Measurements from ENCODE around the gene SELENOW.
"Not testable (repeated sequence)": the region's sequence is repeated elsewhere in the genome, so short reads cannot be mapped to it uniquely, and the experiment has no call there.

SELENOW gene

DNA sequence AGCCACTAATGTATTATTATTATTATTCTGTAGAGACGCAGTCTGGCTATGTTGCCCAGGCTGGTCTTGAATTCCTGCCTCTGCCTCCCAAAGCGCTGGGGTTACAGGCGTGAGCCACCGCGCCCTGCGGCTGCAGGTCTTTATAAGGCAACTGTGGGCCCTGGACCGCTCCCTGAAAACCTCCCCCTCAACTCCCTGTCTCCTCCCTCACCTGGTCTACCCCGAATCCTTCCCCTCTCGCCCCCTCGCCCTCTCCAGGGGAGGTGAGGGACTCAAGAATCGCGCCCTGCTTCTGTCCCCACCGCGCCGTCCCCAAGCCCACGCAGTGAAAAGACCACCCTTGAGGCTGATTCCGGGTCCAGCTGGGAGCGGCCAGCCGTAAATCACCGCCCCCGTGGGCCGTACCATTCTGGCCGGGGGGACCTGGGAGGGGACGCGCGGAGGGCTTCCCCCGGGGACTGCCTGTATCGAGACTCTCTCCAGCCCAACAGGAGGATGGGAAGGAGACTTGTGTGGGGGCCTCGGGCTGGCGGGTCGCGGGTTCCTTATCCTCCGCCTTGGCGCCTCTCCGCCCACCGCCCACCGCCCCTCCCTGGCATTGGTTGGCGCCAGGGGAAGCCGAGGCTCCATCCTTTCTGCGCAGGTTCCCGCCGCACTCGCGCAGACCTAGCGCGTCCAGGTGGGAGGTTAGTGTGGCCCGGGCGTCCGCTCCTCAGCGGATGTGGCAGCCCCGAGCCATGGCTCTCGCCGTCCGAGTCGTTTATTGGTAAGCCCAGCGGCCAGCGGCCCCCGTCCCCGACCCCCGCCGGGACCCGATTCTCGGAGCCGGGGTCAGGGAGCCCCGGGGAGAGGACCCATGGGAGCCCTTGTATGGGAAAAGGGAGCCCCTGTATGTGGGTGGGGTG, at the start of gene SELENOW:
Gene SELENOW, plus strand, starts transcription at position 655 of the 905 bp plus-strand sequence. Its CDS starts 83 bp downstream, at position 738.
- DNase-seq: peak; percentile 25

- no peak for DNase-seq
These were observed 49.1 kb upstream of the SELENOW start for GRCh38 chr19:47729468-47729798.

DNA sequence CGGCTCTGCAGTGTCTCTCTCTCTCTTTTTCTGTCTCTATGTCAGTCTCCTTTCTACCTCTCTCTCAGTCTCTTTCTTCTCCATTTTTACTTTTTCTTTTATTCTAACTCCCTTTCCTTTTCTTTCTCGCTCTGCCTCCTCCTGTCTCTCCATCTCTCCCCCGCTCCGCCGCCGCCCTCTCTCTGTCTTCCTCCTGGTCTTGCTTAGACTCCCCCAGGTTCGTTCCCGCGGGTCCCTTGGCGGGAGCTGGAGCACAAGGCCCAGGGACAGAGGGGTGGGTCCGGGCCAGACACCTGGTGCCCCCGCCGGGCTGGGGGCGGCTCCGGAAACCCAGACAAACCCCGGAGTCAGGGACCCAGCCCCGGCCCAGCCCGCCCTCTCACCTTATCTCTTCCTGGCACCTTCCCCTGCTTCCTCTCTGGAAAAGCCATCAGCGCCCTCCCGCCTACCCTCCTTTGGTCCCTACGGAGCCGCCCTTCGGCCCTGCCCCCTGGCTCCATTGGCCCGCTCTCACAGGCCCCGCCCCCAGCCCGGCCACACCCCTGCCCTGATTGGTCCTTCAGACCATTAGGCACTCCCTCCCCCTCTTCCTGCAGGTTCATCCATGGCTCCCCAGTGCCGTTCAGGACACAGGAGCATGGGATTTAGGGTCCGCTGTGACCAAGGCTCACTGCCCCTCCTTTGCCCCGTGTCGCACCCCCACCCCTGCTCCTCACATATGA, 48.5 kb upstream of the SELENOW start:
- no peak for DNase-seq

DNA sequence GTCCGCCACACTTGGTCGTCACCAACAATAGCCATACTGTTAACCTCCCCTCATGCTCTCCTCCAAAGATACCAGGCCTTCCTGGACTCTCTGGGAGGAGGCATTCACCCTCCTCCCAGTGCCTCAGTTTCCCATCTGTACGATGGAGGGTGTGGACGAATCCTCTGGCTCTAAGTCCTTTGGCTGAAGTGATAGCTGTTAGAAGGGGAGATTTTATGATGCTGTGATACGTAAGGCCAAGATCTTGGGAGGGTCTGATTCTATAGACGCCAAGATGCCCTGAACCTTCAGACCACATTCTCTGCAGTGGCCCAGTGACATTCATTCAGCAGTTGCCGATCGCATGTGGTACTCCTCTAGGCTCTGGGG, 48.0 kb upstream of the SELENOW start:
- no peak for DNase-seq

DNA sequence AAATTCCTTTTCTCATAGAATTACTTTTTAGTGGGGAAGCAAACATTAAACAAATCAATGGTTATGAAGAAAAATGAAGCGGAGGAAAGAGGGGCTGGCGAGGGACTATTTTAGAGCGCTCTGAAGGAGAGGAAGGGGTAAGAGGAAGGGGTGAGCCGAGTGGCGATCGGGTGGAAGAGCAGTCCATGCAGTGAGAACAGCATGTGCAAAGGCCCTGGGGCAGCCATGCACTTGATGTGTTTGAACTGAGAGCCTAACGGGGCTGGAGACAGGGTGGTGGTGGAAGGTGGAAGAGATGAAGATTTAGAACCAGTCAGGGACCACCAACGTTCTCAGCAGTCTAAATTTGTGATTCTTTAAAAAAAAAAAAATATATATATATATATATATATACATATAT, 47.6 kb upstream of the SELENOW start:
- DNase-seq: no peak

DNA sequence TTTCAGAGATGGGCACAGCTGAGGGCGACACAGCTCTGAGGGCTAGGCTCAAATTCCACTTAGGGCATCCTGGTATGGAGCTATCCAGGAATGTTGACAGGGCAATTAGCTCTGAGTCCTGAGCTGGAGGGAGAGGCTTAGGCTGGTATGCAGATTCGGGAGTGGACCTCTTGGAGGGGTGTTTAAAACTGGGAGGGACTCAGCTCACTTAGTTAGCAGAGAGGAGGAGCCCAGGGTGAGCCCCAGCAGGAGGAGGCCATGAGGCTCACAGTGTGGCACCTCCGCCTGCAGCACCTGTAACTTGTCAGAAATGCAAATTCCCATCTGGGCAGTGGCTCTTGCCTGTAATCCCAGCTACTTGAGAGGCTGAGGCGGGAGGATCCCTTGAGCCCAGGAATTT, 43.4 kb upstream of the SELENOW start:
- DNase-seq: no peak

DNA sequence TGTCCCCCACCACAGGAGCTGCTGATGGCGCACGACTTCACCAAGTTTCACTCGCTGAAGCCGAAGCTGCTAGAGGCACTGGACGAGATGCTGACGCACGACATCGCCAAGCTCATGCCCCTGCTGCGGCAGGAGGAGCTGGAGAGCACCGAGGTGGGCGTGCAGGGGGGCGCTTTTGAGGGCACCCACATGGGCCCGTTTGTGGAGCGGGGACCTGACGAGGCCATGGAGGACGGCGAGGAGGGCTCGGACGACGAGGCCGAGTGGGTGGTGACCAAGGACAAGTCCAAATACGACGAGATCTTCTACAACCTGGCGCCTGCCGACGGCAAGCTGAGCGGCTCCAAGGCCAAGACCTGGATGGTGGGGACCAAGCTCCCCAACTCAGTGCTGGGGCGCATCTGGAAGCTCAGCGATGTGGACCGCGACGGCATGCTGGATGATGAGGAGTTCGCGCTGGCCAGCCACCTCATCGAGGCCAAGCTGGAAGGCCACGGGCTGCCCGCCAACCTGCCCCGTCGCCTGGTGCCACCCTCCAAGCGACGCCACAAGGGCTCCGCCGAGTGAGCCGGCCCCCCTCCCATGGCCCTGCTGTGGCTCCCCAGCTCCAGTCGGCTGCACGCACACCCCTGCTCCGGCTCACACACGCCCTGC, 37.5 kb upstream of the SELENOW start:
- no peak for DNase-seq

- no peak for DNase-seq
These were observed 36.9 kb upstream of the SELENOW start for GRCh38 chr19:47741544-47742140.

GRCh38 chr19:47742634-47743033, 35.9 kb upstream of the SELENOW start:
- no peak for DNase-seq

- DNase-seq: peak; percentile 95
These were observed 33.2 kb upstream of the SELENOW start, which contains the start of gene NOP53 for GRCh38 chr19:47745010-47745901. Gene NOP53 (plus strand): TSS chr19:47745546. CDS start chr19:47745560, 14 bp downstream.

- not testable (repeated sequence) for DNase-seq
These were observed 32.4 kb upstream of the SELENOW start for GRCh38 chr19:47746129-47746528.

- no peak for DNase-seq
These were observed 29.2 kb upstream of the SELENOW start for GRCh38 chr19:47749326-47749725.

DNA sequence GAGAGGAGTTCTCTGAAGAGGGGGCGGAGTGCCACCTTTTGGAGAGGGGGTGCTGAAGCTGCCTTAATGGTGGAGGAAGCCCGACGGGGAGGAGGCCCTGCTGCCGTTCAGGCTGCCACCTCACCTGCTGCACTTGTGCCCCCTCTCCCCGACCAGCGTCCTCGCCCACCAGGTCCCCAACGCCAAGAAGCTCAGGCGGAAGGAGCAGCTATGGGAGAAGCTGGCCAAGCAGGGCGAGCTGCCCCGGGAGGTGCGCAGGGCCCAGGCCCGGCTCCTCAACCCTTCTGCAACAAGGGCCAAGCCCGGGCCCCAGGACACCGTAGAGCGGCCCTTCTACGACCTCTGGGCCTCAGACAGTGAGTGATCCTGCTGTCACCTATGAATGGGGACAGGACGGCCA, 27.8 kb upstream of the SELENOW start:
- DNase-seq: no peak

- DNase-seq: no peak
These were observed 25.9 kb upstream of the SELENOW start for GRCh38 chr19:47752440-47753211.

GRCh38 chr19:47754206-47755064, 24.1 kb upstream of the SELENOW start:
- no peak for DNase-seq

GRCh38 chr19:47755065-47755761, 23.3 kb upstream of the SELENOW start:
- no peak for DNase-seq

- DNase-seq: no peak
These were observed 22.5 kb upstream of the SELENOW start for GRCh38 chr19:47755762-47756626.

DNA sequence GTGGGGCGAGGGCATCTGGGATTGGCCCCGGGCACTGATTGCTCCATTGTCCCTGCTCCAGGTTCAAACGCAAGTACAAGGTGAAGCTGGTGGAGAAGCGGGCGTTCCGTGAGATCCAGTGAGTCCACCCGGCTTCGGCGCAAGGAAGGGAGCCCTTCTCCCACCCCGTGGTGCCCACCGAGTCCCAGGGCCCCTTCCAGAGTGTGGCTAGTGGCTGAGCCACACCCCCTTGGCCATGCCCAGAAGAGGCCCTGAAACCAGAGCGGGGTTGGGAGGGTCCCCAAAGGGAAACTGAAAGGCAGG, 21.9 kb upstream of the SELENOW start:
- no peak for DNase-seq
